ENCODE data around the gene CCSER1. TPM values are rescaled to one million over a fixed set of nuclear protein-coding genes. Genes with fewer than 3 reads are reported as not detected.

CCSER1 gene
- total and polyA plus RNA-seq, 2 donors (not counting 1 experiment from before 2014, with no cell fraction given), result 10.7 to 39.5 TPM

- Mint-ChIP-seq H3K27me3 (no peaks in the 10 kb centered on the region), H3K27ac (no peak overlapping the region), H3K4me1 (peaks cover 8% of the 10 kb centered on the region), H3K4me3 (no peak overlapping the region), H3K9me3 (ENCODE audit: insufficient read depth) (no peaks in the 10 kb centered on the region)
- TF ChIP-seq CTCF (IDR thresholded peaks at IDR 0.05), result no peak
- no peak for TF ChIP-seq EZH2 (IDR thresholded peaks at IDR 0.05; ENCODE audit: borderline replicate concordance, insufficient read depth, low read depth, low read length, poor library complexity, severe bottlenecking)
- ChIA-PET CTCF (interaction anchor here (1.2 kb wide), 2 partner anchors 168 to 172 kb away, joined by 4 to 7 read pairs; no protein-coding TSS in a partner anchor), POLR2A (no interaction called here)
- ATAC-seq (ENCODE audit: low read depth) (no peak), DNase-seq (no peak)
- H2AFZ ChIP-seq (ENCODE audit: insufficient read depth, low read depth, low read length, poor library complexity, severe bottlenecking), result no peak overlapping the region
- no peaks in the 10 kb centered on the region for H3K9me3 ChIP-seq (ENCODE audit: control extremely low read depth in 1 of 3, control insufficient read depth in 2 of 3, insufficient read depth in 1 of 3, low read length in 2 of 3)
- no CpG with 5 or more reads among the region's 1 CpG for WGBS (ENCODE audit: insufficient coverage)
- H3K79me2 ChIP-seq (ENCODE audit: control insufficient read depth, insufficient read depth, low read length), result no peaks in the 10 kb centered on the region
- H3K36me3 ChIP-seq (replicated peaks in 1 of 2; ENCODE audit: control extremely low read depth in 1 of 2, control insufficient read depth in 1 of 2, extremely low read depth in 1 of 2, insufficient read depth in 2 of 2, low read length in 1 of 2), result no peaks in the 10 kb centered on the region
- intact Hi-C loops (cut with micrococcal nuclease), result loop anchor here (1.0 to 10.0 kb wide), 2 partner anchors 172 to 826 kb away; no protein-coding TSS in a partner anchor
- H4K20me1 ChIP-seq (ENCODE audit: control insufficient read depth, insufficient read depth, low read length, poor library complexity, severe bottlenecking), result no peaks in the 10 kb centered on the region
- no peak overlapping the region for H3K4me2 ChIP-seq (replicated peaks; ENCODE audit: low read depth, low read length, poor library complexity, severe bottlenecking)
- H3K27me3 ChIP-seq (replicated peaks in 1 of 4; ENCODE audit: control extremely low read depth in 1 of 4, control insufficient read depth in 3 of 4, insufficient read depth in 4 of 4, low read length in 3 of 4), result no peaks in the 10 kb centered on the region
- H3K4me3 ChIP-seq (ENCODE audit: control extremely low read depth in 1 of 5, extremely low read depth in 1 of 5, insufficient read depth in 1 of 5, low read depth in 2 of 5, low read length in 4 of 5), result no peak overlapping the region
- H3K27ac ChIP-seq (ENCODE audit: low read length in 2 of 2), result no peak overlapping the region
- H3K9ac ChIP-seq (ENCODE audit: low read length), result no peak overlapping the region
- H3K4me1 ChIP-seq (ENCODE audit: control insufficient read depth in 2 of 2, insufficient read depth in 2 of 2, low read length in 2 of 2), result peaks cover 0 to 3% of the 10 kb centered on the region in 2 donors
These were observed 6.4 kb upstream of the CCSER1 start for GRCh38 chr4:90120815-90121214.

DNA sequence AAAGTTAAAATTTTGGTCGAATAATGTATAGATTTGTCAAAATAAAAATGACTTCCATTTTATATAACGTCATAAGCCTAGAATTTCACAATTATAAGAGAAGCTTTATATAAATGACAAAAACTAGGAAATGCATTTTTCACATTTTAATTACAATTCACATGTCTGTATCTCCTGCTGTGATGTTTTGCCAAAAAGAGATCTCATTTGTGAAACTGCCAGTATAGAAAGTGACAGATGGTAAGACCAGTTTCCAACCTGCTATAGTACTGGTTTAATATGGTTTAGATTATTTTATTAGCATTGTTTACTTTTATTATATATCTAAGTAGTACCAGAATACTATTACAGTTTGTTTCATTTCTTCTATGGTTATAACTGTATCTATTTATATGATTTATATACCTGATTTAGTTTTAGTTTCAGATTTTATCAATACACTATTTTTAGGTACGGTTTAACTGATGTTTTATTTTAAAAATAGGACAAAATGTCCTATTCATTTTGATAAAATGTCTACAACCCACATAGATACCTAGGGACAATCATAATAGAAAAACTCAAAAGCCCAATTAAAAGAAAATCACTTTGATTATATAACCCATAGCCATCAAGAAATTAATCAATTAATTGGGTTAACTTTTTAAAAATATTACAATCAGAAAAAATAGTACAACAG lies 5.4 kb upstream of the CCSER1 start:
- intact Hi-C loops (cut with micrococcal nuclease), result loop anchor here (10.0 kb wide), 1 partner anchor 827 kb away; no protein-coding TSS in a partner anchor
- no peak overlapping the region for H3K9ac ChIP-seq (ENCODE audit: low read length)
- no peak overlapping the region for H2AFZ ChIP-seq (ENCODE audit: insufficient read depth, low read depth, low read length, poor library complexity, severe bottlenecking)
- peaks cover 13% of the 10 kb centered on the region for H3K4me1 Mint-ChIP-seq
- H3K4me3 ChIP-seq (ENCODE audit: control extremely low read depth in 1 of 5, extremely low read depth in 1 of 5, insufficient read depth in 1 of 5, low read depth in 2 of 5, low read length in 4 of 5), result no peak overlapping the region
- TF ChIP-seq CTCF (IDR thresholded peaks at IDR 0.05) (no peak), EZH2 (IDR thresholded peaks at IDR 0.05; ENCODE audit: borderline replicate concordance, insufficient read depth, low read depth, low read length, poor library complexity, severe bottlenecking) (no peak)
- ChIA-PET CTCF (no interaction called here), POLR2A (no interaction called here)
- DNase-seq (no peak), ATAC-seq (ENCODE audit: low read depth) (no peak)
- H3K9me3 Mint-ChIP-seq (ENCODE audit: insufficient read depth), result no peaks in the 10 kb centered on the region
- no peak overlapping the region for H3K4me3 Mint-ChIP-seq
- no peak overlapping the region for H3K4me2 ChIP-seq (replicated peaks; ENCODE audit: low read depth, low read length, poor library complexity, severe bottlenecking)
- no peak overlapping the region for H3K27ac Mint-ChIP-seq
- no peaks in the 10 kb centered on the region for H3K36me3 ChIP-seq (replicated peaks in 1 of 2; ENCODE audit: control extremely low read depth in 1 of 2, control insufficient read depth in 1 of 2, extremely low read depth in 1 of 2, insufficient read depth in 2 of 2, low read length in 1 of 2)
- no peaks in the 10 kb centered on the region for H4K20me1 ChIP-seq (ENCODE audit: control insufficient read depth, insufficient read depth, low read length, poor library complexity, severe bottlenecking)
- peaks cover 3 to 7% of the 10 kb centered on the region in 2 donors for H3K4me1 ChIP-seq (ENCODE audit: control insufficient read depth in 2 of 2, insufficient read depth in 2 of 2, low read length in 2 of 2)
- no peaks in the 10 kb centered on the region for H3K27me3 ChIP-seq (replicated peaks in 1 of 4; ENCODE audit: control extremely low read depth in 1 of 4, control insufficient read depth in 3 of 4, insufficient read depth in 4 of 4, low read length in 3 of 4)
- no peaks in the 10 kb centered on the region for H3K79me2 ChIP-seq (ENCODE audit: control insufficient read depth, insufficient read depth, low read length)
- H3K27me3 Mint-ChIP-seq, result no peaks in the 10 kb centered on the region
- no peaks in the 10 kb centered on the region for H3K9me3 ChIP-seq (ENCODE audit: control extremely low read depth in 1 of 3, control insufficient read depth in 2 of 3, insufficient read depth in 1 of 3, low read length in 2 of 3)
- no CpG with 5 or more reads among the region's 3 CpGs for WGBS (ENCODE audit: insufficient coverage)
- H3K27ac ChIP-seq (ENCODE audit: low read length in 2 of 2), result no peak overlapping the region

All from B cell (primary cell).